Cerebellar nuclear complex (tissue), 1 donor: ENCODE data around the gene SPIB.
"Not testable (repeated sequence)": the region's sequence is repeated elsewhere in the genome, so short reads cannot be mapped to it uniquely, and the experiment has no call there.

Source experiments
- DNase-seq, 2 experiments: peaks; one replicate each; lab custom pipeline; 2025; lab: John Stamatoyannopoulos, UW

SPIB gene

GRCh38 chr19:50439130-50439529 is 20.4 kb downstream of the SPIB start:
- not testable (repeated sequence) for DNase-seq

GRCh38 chr19:50444059-50444458 is 25.3 kb downstream of the SPIB start:
- no peak for DNase-seq

GRCh38 chr19:50447053-50447452 is 28.3 kb downstream of the SPIB start:
- no peak for DNase-seq

GRCh38 chr19:50447750-50448149 is 29.0 kb downstream of the SPIB start:
- DNase-seq: no peak

- no peak for DNase-seq
Observed at GRCh38 chr19:50449236-50449899, 30.6 kb downstream of the SPIB start.

- no peak for DNase-seq
Observed at GRCh38 chr19:50450369-50451222, 31.9 kb downstream of the SPIB start.

- no peak for DNase-seq
Observed at GRCh38 chr19:50451223-50451534, 32.4 kb downstream of the SPIB start.

GRCh38 chr19:50453243-50453642 is 34.5 kb downstream of the SPIB start:
- DNase-seq: no peak

- no peak for DNase-seq
Observed at GRCh38 chr19:50455992-50456391, 37.3 kb downstream of the SPIB start.

GRCh38 chr19:50457300-50457699 is 38.6 kb downstream of the SPIB start:
- DNase-seq: no peak

- DNase-seq: no peak
Observed at GRCh38 chr19:50458396-50459066, 39.8 kb downstream of the SPIB start.

GRCh38 chr19:50459067-50459456 is 40.3 kb downstream of the SPIB start:
- no peak for DNase-seq

- no peak for DNase-seq
Observed at GRCh38 chr19:50459638-50460037, 40.9 kb downstream of the SPIB start.

- DNase-seq: no peak
Observed at GRCh38 chr19:50460161-50460765, 41.5 kb downstream of the SPIB start.

- no peak for DNase-seq
Observed at GRCh38 chr19:50461066-50461875, 42.5 kb downstream of the SPIB start.

GRCh38 chr19:50462970-50463369 is 44.2 kb downstream of the SPIB start:
- no peak for DNase-seq

GRCh38 chr19:50464348-50464747 is 45.6 kb downstream of the SPIB start:
- DNase-seq: no peak

- no peak for DNase-seq
Observed at GRCh38 chr19:50465000-50465399, 46.3 kb downstream of the SPIB start.

GRCh38 chr19:50465986-50466705 is 47.4 kb downstream of the SPIB start:
- DNase-seq: no peak

- no peak for DNase-seq
Observed at GRCh38 chr19:50466706-50467039, 47.9 kb downstream of the SPIB start.

GRCh38 chr19:50467566-50467965 is 48.8 kb downstream of the SPIB start:
- no peak for DNase-seq
